ENCODE measurements around the gene TMC4.

GRCh38 chr19:54183431-54183830 lies 10.5 kb upstream of the TMC4 start:
- TF ChIP-seq CTCF (IDR thresholded peaks at IDR 0.05; ENCODE audit: poor library complexity, severe bottlenecking) (no peak), EZH2 (IDR thresholded peaks at IDR 0.05; ENCODE audit: borderline replicate concordance, insufficient read depth, low read length, poor library complexity, severe bottlenecking) (no peak), MXI1 (conservative IDR thresholded peaks at IDR 0.05; ENCODE audit: poor library complexity, severe bottlenecking) (no peak), TAF1 (IDR thresholded peaks at IDR 0.05; ENCODE audit: low read depth) (no peak)

All from neural cell (in vitro differentiated cells).